NCI-H510A treated with DMSO at 0.1 percent for 48 hours (cell line): ENCODE measurements around the gene COMMD2.

Experiments
- DNase-seq: peaks from one replicate; lab custom pipeline; 2025; lab: John Stamatoyannopoulos, UW

The COMMD2 gene

DNA sequence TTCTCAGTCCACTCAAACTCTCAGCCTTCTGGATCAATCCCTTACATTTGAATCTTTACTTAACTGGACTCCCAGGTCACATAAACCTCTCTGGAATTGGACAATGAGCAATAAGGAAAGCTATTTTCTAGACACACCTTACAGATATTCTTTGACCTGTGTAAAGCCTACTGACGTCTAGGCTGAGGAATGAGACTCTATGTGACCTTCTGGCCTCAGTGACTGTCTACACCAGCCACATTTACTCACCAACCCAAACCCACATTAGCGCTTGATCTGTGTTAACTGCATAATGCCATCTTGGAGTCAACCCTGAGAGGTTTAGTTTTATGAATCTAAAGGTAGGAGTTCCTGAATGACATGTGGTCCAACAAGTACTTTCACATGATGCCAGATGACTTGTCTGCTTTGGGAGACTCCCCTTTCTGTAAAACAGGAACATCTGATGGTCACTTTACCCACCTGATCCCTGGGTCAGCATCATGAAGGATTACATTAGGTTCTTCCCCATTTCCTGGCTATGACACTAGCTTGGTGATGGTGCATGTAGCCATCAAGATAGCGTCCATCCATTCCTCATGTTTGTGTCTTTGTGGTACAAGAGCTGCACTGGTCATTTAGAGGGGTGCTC, 11.4 kb upstream of the COMMD2 start:
- DNase-seq: no peak

- no peak for DNase-seq
Observed at GRCh38 chr3:149753717-149754116, 1.4 kb upstream of the COMMD2 start.

DNA sequence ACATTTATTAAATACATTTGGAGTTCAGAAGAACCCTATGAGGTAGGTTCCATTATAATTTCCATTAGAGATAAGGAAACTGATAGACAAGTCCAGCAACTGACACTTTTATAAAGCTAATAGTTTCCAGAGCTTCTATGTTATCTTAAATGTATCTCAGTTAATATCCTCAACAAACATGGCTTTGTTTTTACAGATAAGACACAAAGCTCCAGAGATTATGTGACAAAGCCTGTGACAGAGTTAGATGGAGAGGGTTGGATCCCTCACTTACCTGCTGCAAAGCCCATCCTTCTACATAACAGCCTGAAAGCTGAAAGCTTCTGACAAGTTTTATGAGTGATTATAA, 473 bp upstream of the COMMD2 start:
- DNase-seq: no peak

GRCh38 chr3:149751551-149751950, 738 bp downstream of the COMMD2 start:
- no peak for DNase-seq

GRCh38 chr3:149744606-149745005, 7.7 kb downstream of the COMMD2 start:
- no peak for DNase-seq

DNA sequence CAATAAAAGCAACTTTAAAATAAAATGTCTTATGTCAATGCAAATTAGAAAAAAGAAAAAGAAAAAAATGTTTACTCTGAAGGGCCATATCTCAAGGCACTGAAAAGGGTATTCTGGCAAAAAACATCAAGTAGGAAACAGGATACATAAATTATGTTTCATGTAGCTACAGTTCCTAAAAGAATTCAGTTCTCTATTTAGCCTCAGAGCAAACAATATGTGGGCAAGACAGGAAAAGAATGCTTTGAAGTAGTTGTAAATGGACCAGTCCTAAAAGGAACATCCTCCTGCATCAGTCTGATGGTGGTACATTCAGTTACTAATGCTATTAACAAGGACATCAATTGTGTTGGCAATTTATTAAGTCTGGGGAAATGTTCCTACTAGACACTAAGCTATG, 8.1 kb downstream of the COMMD2 start:
- DNase-seq: no peak

- DNase-seq: no peak
Observed at GRCh38 chr3:149739396-149739795, 12.9 kb downstream of the COMMD2 start.

GRCh38 chr3:149738876-149739275, 13.4 kb downstream of the COMMD2 start:
- no peak for DNase-seq

- DNase-seq: no peak
Observed at GRCh38 chr3:149736953-149737205, 15.4 kb downstream of the COMMD2 start.

GRCh38 chr3:149736175-149736952, 15.9 kb downstream of the COMMD2 start:
- DNase-seq: no peak

GRCh38 chr3:149732234-149732633, 20.1 kb downstream of the COMMD2 start:
- DNase-seq: no peak

- DNase-seq: no peak
Observed at GRCh38 chr3:149727656-149728055, 24.6 kb downstream of the COMMD2 start.

- DNase-seq: no peak
Observed at GRCh38 chr3:149726716-149727407, 25.4 kb downstream of the COMMD2 start.

DNA sequence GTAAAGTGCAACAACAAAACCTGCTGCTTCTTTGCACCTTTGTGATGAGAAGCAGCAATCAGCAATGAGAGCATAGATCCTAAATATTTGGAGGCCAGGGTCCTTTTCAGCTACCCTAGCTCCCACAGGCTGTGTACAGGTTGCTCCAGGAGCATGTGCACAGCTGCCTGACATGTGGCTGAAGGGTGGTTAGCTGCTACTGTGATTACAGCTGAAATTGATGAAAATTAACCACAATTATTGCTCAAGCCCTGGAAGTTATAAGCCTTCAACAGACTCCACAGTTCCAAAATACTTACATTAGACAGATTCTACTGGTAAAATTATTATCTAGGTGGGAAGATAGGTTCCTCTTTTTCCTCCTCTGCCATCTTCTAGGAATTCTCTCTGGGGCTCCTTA, 28.5 kb downstream of the COMMD2 start:
- DNase-seq: no peak

GRCh38 chr3:149720918-149721317, 31.4 kb downstream of the COMMD2 start:
- DNase-seq: no peak

GRCh38 chr3:149717391-149718056, 34.8 kb downstream of the COMMD2 start:
- peak; percentile 49 for DNase-seq

- no peak for DNase-seq
Observed at GRCh38 chr3:149716984-149717383, 35.3 kb downstream of the COMMD2 start.

GRCh38 chr3:149715247-149715646, 37.0 kb downstream of the COMMD2 start:
- DNase-seq: no peak

- no peak for DNase-seq
Observed at GRCh38 chr3:149713730-149714654, 38.3 kb downstream of the COMMD2 start.

- no peak for DNase-seq
Observed at GRCh38 chr3:149706905-149707304, 45.4 kb downstream of the COMMD2 start.

GRCh38 chr3:149705416-149705815, 46.9 kb downstream of the COMMD2 start:
- no peak for DNase-seq

DNA sequence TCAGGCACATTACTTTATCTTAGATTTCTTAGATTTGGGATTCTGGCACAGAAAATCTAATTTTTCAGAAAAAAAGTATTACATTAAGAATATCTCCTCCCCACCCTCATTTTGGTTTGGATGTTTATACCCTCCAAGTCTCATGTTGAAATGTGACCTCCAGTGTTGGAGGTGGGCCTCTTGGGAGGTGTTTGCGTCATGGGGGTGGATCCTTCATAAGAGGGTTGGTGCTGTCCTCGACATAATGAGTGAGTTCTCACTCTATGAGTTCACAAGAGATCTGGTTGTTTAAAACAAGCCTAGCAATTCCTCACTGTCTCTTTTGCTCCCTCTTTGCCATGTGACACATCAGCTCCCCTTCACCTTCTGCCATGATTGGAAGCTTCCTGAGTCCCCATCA, 48.8 kb downstream of the COMMD2 start:
- DNase-seq: no peak
